GM10266 (cell line): ENCODE measurements around the gene KDELR3.

Experiments
- DNase-seq: peaks from one replicate; pipeline ENCODE4 v3.0.0; 2012; ENCODE audit errors: extremely low spot score
- TF ChIP-seq, protein P1 (sequence below): IDR thresholded peaks from 2 replicates; pipeline ENCODE4 v1.5.1; 2012; ENCODE audit warnings: mild to moderate bottlenecking, low read depth; ENCODE audit not compliant: control insufficient read depth, insufficient read depth; ENCODE audit errors: missing control alignments

Gene KDELR3

DNA sequence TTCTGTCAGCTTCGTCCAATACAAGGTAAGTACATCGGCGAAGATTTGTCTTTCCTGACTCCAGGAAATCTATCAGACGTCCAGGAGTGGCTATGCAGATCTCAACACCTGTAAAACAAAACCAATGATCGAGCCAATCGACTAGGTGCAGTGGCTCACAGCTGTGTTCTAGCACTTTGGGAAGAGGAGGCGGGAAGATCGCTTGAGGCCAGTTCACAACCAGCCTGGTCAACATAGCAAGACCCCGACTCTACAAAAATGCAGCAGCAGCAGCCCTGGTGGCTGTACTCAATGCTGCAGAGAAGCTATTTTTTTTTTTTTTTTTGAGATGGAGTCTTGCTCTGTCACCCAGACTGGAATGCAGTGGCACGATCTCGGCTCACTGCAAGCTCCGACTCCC, 27.0 kb downstream of the KDELR3 start:
- DNase-seq: no peak
- TF ChIP-seq, protein P1, sequence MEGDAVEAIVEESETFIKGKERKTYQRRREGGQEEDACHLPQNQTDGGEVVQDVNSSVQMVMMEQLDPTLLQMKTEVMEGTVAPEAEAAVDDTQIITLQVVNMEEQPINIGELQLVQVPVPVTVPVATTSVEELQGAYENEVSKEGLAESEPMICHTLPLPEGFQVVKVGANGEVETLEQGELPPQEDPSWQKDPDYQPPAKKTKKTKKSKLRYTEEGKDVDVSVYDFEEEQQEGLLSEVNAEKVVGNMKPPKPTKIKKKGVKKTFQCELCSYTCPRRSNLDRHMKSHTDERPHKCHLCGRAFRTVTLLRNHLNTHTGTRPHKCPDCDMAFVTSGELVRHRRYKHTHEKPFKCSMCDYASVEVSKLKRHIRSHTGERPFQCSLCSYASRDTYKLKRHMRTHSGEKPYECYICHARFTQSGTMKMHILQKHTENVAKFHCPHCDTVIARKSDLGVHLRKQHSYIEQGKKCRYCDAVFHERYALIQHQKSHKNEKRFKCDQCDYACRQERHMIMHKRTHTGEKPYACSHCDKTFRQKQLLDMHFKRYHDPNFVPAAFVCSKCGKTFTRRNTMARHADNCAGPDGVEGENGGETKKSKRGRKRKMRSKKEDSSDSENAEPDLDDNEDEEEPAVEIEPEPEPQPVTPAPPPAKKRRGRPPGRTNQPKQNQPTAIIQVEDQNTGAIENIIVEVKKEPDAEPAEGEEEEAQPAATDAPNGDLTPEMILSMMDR: no peak

DNA sequence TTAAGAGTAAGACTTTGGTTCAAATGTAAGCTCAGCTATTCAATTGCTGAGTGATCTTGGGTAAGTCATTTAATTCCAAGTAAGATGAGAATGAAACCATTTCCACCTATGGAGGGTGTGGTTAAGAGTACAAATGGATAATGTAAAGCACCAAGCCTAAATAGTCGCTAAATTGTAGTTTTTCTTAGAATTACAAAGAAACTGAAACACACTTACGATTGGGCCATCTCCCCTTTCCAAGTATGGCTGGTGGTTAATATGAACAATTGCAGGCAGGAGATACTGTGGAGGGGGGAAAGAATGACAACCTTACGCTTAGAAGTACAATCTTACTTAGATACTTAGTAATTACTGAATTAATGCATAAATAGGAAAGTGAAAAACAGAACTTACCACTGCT, 30.0 kb downstream of the KDELR3 start:
- DNase-seq: no peak
- TF ChIP-seq, protein P1: no peak

DNA sequence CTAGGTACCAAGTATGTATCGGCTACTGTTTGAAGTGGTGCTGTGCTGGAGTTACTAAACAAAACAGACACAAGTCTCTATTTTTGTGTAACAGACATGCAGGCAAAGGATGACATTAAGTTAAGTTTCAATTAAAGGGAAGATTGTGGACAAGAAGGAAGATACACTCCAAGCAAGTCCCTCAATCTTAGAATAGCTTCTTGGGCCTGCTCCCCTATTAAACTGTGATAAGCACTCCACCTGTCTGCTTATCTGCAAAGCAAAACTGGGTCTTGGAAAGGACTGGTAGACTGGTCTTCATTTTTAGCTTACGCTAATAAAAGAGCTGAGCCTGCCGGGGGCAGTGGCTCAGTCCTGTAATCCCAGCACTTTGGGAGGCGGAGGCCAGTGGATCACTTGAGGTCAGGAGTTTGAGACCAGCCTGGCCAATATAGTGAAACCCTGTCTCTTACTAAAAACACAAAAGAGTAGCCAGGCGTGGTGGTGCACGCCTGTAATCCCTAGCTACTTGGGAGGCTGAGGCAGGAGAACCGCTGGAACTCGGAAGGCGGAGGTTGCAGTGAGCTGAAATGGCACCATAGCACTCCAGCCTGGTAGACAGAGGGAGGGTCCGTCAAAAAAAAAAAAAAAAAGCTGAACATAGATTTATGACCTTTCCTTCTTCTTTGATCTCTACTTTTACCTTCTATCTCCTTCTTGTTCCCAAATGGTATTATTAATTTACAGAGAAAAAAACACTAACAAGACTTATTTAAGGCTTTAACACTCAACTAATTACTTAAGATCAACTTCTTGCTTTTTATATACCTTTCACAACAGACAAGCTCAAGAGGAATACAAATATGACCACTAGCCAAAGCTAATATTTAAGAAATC, 34.1 kb downstream of the KDELR3 start:
- DNase-seq: no peak
- TF ChIP-seq, protein P1: no peak

DNA sequence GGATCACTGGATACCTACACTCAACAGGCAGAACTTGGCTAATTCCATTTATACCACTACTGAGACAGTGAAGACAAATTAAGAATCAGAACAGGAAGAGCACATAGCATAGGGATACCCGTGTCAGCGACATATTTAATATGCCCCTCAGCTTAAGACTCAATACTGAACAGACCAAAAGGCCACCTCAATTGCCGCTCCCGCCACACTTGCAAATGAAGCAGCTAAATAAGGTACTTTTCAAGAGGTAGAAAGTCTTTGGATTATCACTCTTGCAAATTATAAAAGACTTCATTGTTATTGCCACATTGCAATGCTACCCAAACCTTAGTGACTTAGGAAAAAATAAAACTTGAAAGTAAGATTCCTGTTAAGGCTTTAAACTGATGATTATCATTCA, 35.1 kb downstream of the KDELR3 start:
- no peak for DNase-seq
- TF ChIP-seq, protein P1: no peak

DNA sequence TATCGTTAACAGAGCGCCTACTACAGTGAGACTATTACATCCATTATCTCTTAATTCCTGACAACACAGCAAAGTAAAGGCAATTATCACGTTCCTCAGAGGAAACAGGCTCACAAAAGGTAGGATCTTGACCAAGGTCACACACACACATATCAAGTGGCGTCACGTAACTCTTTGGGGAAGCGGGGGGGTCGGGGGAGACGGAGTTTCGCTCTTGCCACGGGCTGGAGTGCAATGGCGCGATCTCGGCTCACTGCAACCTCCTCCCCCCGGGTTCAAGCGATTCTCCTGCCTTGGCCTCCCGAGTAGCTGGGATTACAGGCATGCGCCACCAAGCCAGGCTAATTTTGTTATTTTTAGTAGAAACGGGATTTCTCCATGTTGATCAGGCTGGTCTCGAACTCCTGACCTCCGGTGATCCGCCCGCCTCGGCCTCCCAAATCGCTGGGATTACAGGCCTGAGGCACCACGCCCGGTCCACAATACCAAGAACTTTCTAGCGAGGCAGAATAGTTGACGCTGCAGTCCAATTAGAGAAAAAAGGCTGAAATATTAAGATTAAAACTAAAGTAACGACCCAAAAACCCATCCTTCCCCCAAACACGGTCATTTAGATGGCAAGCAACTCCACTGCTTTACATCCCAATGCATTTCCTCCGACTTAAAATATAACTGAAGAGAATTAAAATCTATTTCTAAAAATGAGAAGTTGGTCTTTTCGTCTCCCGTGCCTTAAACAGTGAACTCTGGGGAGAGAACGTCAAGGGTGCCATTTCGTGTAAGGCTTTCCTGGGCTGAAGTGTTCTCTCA, 37.0 kb downstream of the KDELR3 start:
- TF ChIP-seq, protein P1: no peak
- peak; percentile 55 for DNase-seq

DNA sequence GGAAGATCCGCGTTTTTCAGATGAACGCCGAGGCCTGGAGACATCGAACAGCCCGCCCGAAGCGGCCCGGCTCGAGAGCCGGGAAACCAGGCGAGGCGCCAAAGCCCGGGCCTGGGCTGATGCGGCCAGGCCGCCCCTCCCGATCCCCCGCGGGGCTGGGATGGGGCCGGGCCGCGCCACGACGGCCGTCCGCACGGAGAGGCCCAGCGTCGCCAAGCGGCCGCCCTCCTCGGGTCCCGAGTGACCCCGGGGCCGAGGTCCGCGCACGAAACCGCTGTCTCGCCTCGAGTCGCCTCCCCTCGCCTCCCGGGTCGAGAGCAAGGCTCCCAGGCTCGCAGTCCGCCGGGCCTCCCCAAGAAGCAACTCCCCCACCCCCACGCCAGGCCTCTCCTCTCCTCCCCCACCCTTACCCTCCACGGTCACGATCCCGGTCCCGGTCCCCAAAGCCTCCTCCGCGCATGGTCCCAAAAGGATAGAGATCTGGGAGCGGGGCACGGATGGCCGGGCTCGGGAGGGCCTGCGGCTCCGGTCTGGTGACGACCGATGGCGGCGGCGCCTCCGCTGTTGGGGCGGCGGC, 37.7 kb downstream of the KDELR3 start:
- peak; percentile 66 for DNase-seq
- TF ChIP-seq, protein P1: no peak
